ENCODE data around the gene GAS7. TPM values are rescaled to one million over a fixed set of nuclear protein-coding genes. Genes with fewer than 3 reads are reported as not detected.

GAS7 gene
- total and polyA plus RNA-seq, 9 of the 15 experiments (the other 6 are each of a cell fraction or from before 2014, with no cell fraction given), result 0.11 to 0.33 TPM; not detected in 7

- TF ChIP-seq ZNF318 (IDR thresholded peaks at IDR 0.05; ENCODE audit: borderline replicate concordance in 1 of 2, low read depth in 1 of 2), result no peak
- no peak for TF ChIP-seq NR0B1 (IDR thresholded peaks at IDR 0.05; ENCODE audit: partially characterized antibody)
These were observed 124.5 kb downstream of the GAS7 start (continued) for GRCh38 chr17:10073941-10074340.
